ENCODE measurements around the gene ZNF263. TPM values are rescaled to one million over a fixed set of nuclear protein-coding genes. Genes with fewer than 3 reads are reported as not detected.

The ZNF263 gene
- total RNA-seq, 1 experiment from 2014 or later: 29.5 TPM

GRCh38 chr16:3305109-3306068, 22.1 kb downstream of the ZNF263 start, which contains the start of the genes TIGD7 and ZNF75A (continued):
- TF ChIP-seq ZNF138 (CRISPR knock-in tag; conservative IDR thresholded peaks at IDR 0.05) (peak; percentile 96), RORB (CRISPR knock-in tag; IDR thresholded peaks at IDR 0.05) (no peak), ATF1 (CRISPR knock-in tag; IDR thresholded peaks at IDR 0.05) (peak; percentile 75; the same call in 1 of the 2 replicates), RELA (CRISPR knock-in tag; IDR thresholded peaks at IDR 0.05; ENCODE audit: borderline replicate concordance) (peak; percentile 92), IRF1 (CRISPR knock-in tag; IDR thresholded peaks at IDR 0.05) (peak; percentile 94), CTCF (IDR thresholded peaks at IDR 0.05) (no peak), ZNF532 (CRISPR knock-in tag; IDR thresholded peaks at IDR 0.05; ENCODE audit: borderline replicate concordance) (no peak), ZNF281 (CRISPR knock-in tag; IDR thresholded peaks at IDR 0.05) (peak; percentile 88), TEAD1 (CRISPR knock-in tag; IDR thresholded peaks at IDR 0.05) (peak; percentile 79), USF1 (CRISPR knock-in tag; IDR thresholded peaks at IDR 0.05) (peak; percentile 73), ATF6 (CRISPR knock-in tag; IDR thresholded peaks at IDR 0.05) (no peak), CREB1 (CRISPR knock-in tag; IDR thresholded peaks at IDR 0.05) (peak; percentile 95), PREB (CRISPR knock-in tag; IDR thresholded peaks at IDR 0.05; ENCODE audit: borderline replicate concordance) (peak; percentile 90; the same call in 1 of the 2 replicates), TCF7 (CRISPR knock-in tag; IDR thresholded peaks at IDR 0.05; ENCODE audit: low read depth) (peak; percentile 94), ZMAT4 (CRISPR knock-in tag; IDR thresholded peaks at IDR 0.05) (no peak), USF2 (CRISPR knock-in tag; IDR thresholded peaks at IDR 0.05) (peak; percentile 44; the same call in 1 of the 2 replicates), NFATC4 (CRISPR knock-in tag; IDR thresholded peaks at IDR 0.05) (no peak), FOXP4 (CRISPR knock-in tag; IDR thresholded peaks at IDR 0.05) (peak; percentile 91; the same call in 1 of the 2 replicates)

All from WTC11 (cell line).